Diencephalon (tissue), 1 donor: ENCODE measurements around the gene HSPA14. TPM values are rescaled to one million over a fixed set of nuclear protein-coding genes. Genes with fewer than 3 reads are reported as not detected.

Experiments used
- total RNA-seq: library from RNA; depleted of rRNA; stranded (reverse); fragments of >200 nt; gene quantifications from one replicate; pipeline ENCODE4 v1.2.3, GENCODE V29; 2014

The HSPA14 gene, protein sequence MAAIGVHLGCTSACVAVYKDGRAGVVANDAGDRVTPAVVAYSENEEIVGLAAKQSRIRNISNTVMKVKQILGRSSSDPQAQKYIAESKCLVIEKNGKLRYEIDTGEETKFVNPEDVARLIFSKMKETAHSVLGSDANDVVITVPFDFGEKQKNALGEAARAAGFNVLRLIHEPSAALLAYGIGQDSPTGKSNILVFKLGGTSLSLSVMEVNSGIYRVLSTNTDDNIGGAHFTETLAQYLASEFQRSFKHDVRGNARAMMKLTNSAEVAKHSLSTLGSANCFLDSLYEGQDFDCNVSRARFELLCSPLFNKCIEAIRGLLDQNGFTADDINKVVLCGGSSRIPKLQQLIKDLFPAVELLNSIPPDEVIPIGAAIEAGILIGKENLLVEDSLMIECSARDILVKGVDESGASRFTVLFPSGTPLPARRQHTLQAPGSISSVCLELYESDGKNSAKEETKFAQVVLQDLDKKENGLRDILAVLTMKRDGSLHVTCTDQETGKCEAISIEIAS
- total RNA-seq, result 15.2 TPM

DNA sequence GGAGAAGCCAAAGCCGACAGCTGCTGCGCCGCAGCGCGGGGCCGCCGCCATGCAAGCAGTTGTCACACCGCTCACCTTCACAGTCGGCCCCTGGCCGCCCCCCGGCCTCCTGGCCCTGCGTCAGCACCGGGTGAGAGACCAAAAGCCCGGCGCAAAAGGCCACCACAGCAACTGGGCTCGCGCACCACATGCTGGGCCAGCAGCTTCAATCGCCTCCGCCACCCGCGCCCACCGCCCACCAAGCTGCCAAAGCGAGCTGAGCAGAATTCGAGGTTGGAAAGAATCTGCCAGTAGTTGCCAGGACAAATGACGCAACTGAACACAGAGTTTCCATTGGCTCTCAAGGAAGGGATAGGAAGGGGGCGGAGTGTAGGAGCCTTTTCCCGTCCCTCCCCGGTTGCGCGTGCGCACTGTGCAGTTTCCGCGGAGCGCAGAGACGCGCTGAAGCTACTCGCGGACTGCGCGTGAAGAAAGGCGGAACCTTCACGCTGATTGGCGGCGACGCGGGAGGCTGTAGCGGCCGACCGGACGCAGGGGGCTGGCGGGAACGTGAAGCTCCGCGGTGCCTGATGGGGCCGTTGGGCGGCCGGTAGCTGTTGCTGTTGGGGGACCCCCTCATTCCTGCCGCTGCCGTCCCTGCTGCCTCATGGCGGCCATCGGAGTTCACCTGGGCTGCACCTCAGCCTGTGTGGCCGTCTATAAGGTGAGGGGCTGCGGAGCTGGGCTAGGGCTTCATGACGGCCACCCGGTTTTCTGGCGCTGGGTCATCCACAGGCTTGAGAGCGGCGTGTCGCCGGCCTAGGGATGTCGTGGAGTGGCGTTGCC, at the start of gene HSPA14, which contains the start of the genes CDNF and MSANTD7:
Gene HSPA14 (plus strand): TSS at position 550 of the 825 bp plus-strand sequence. CDS start 97 bp downstream, at position 647.
Gene CDNF (minus strand): TSS at position 281 of the 825 bp plus-strand sequence. CDS start 91 bp downstream, at position 190.
Gene MSANTD7 (plus strand): TSS at position 550 of the 825 bp plus-strand sequence. CDS start 3,979 bp downstream, outside the sequence.

DNA sequence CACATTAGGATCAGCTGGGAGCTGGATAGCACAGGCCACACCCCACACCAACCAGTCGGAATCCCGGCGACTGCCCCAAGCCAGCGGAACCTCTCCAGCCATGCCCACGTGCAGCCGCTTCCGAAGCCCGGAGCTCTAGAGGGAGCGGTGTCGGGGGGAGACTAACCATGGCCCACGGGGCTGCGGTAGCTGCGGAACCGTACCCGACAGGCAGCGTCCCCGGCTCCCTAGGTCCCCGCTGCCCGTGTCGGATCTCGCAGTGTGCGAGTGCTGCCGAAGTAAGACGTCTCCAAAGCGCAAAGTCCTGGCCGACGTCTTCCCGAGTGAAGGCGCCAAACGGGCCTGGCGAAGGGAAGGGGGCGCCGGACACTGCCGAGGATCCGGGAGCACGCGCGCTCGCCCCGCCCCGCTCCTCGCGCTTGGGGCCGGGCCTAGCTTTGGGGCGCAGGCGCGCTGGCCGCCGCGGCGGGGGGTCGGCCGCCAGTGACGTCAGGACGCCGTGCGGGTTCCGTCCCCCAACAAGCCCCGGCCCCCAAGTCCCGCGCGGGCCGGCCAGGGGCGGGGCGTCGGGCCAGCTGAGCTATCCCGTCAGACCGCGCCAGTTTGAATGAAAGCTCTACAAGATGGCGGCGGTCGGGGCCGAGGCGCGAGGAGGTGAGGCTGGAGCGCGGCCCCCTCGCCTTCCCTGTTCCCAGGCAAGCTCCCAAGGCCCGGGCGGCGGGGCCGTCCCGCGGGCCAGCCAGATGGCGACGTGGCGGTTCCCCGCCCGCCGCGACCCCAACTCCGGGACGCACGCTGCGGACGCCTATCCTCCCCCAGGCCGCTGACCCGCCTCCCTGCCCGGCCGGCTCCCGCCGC, 40.4 kb downstream of the HSPA14 start, which contains the start of gene SUV39H2:
Gene SUV39H2 (plus strand): TSS at position 601 of the 858 bp plus-strand sequence. CDS start 23 bp downstream, at position 624.

Other genes starting within 250 kb of the HSPA14 start
- 51.2 TPM for gene FAM107B, start 63.4 kb upstream of the HSPA14 start, total RNA-seq
- 1.6 TPM for gene CDNF, start 269 bp upstream of the HSPA14 start, total RNA-seq
- 25.1 TPM for gene MSANTD7, start within 50 bp of the HSPA14 start, total RNA-seq
- 27.9 TPM for gene SUV39H2, start 40.6 kb downstream of the HSPA14 start, total RNA-seq
- gene DCLRE1C, start 115.8 kb downstream of the HSPA14 start, total RNA-seq, result 12.7 TPM
- gene MEIG1, start 121.1 kb downstream of the HSPA14 start, total RNA-seq, result not detected
- not detected for gene OLAH, start 205.6 kb downstream of the HSPA14 start, total RNA-seq